Measurements from ENCODE around the gene LRMDA. TPM values are rescaled to one million over a fixed set of nuclear protein-coding genes. Genes with fewer than 3 reads are reported as not detected.

LRMDA gene
- total and polyA plus RNA-seq, 2 of the 13 experiments (the other 11 are each of a cell fraction or from before 2014, with no cell fraction given) = 13.4 to 22.0 TPM

- TF ChIP-seq ZBTB20 (CRISPR knock-in tag; IDR thresholded peaks at IDR 0.05; ENCODE audit: borderline replicate concordance, low read depth) = 0 out of 2 replicates have a peak, but pooled peaks have one; percentile 32
- TF ChIP-seq U2AF2 (IDR thresholded peaks at IDR 0.05; ENCODE audit: low read depth, low read length) = no peak
- TF ChIP-seq GMEB1 (CRISPR knock-in tag; IDR thresholded peaks at IDR 0.05; ENCODE audit: borderline replicate concordance) = peak; percentile 25; the same call in 1 of the 2 replicates
- TF ChIP-seq ZNF691 (CRISPR knock-in tag; IDR thresholded peaks at IDR 0.05; ENCODE audit: borderline replicate concordance, low read depth) = no peak
- no peak for TF ChIP-seq CSRNP1 (CRISPR knock-in tag; IDR thresholded peaks at IDR 0.05)
- TF ChIP-seq SNRNP70 (IDR thresholded peaks at IDR 0.05; ENCODE audit: low read depth, low read length) = no peak
- peak; percentile 71; the same call in 1 of the 2 replicates for TF ChIP-seq ZBTB7B (CRISPR knock-in tag; IDR thresholded peaks at IDR 0.05)
- no peak for TF ChIP-seq FOXO4 (CRISPR knock-in tag; conservative IDR thresholded peaks at IDR 0.05)
- TF ChIP-seq ZNF713 (CRISPR knock-in tag; IDR thresholded peaks at IDR 0.05) = no peak
- TF ChIP-seq ARNTL (CRISPR knock-in tag; IDR thresholded peaks at IDR 0.05) = 0 out of 2 replicates have a peak, but pooled peaks have one; percentile 52
- no peak for TF ChIP-seq KLF6 (CRISPR knock-in tag; IDR thresholded peaks at IDR 0.05)
- TF ChIP-seq SIX1 (CRISPR knock-in tag; IDR thresholded peaks at IDR 0.05; ENCODE audit: borderline replicate concordance) = peak; percentile 43; the same call in 1 of the 2 replicates
- TF ChIP-seq PRPF4 (IDR thresholded peaks at IDR 0.05; ENCODE audit: low read depth, low read length, poor library complexity, severe bottlenecking) = no peak
- TF ChIP-seq ARHGAP35 (CRISPR knock-in tag; IDR thresholded peaks at IDR 0.05; ENCODE audit: borderline replicate concordance) = no peak
- TF ChIP-seq SRSF4 (IDR thresholded peaks at IDR 0.05; ENCODE audit: low read depth, low read length, poor library complexity, severe bottlenecking) = no peak
- 0 out of 2 replicates have a peak, but pooled peaks have one; percentile 12 for TF ChIP-seq NFYB (CRISPR knock-in tag; IDR thresholded peaks at IDR 0.05)
- TF ChIP-seq CBX5 (CRISPR knock-in tag; IDR thresholded peaks at IDR 0.05; ENCODE audit: borderline replicate concordance) = peak; percentile 98; the same call in 1 of the 2 replicates
- TF ChIP-seq ZNF124 (CRISPR knock-in tag; IDR thresholded peaks at IDR 0.05) = peak; percentile 87
- TF ChIP-seq KDM4B (CRISPR knock-in tag; IDR thresholded peaks at IDR 0.05) = no peak
- no peak for TF ChIP-seq ZNF30 (CRISPR knock-in tag; IDR thresholded peaks at IDR 0.05)
- no peak for TF ChIP-seq CENPX (CRISPR knock-in tag; IDR thresholded peaks at IDR 0.05)
- no peak; the same call in 1 of the 2 replicates for TF ChIP-seq ZNF816 (CRISPR knock-in tag; IDR thresholded peaks at IDR 0.05; ENCODE audit: borderline replicate concordance)
- TF ChIP-seq PAX8 (CRISPR knock-in tag; IDR thresholded peaks at IDR 0.05; ENCODE audit: borderline replicate concordance) = no peak
These were observed 593.2 kb downstream of the LRMDA start (continued) for GRCh38 chr10:76024460-76025123.

Data from HepG2 (cell line).